SK-N-SH (cell line): Measurements from ENCODE around the gene PSTPIP1. TPM values are rescaled to one million over a fixed set of nuclear protein-coding genes. Genes with fewer than 3 reads are reported as not detected.

Experiments used
- CTCF ChIA-PET: fragments of 300-600, 350-600 bp; formaldehyde crosslinking; extraction: SDS; loops from one replicate; lab custom pipeline; 2021; lab: Yijun Ruan, JAX
- POLR2A ChIA-PET: fragments of 350-600 bp; sonication (Branson Sonifier 250); formaldehyde crosslinking; extraction: SDS; loops from one replicate; lab custom pipeline; 2020; ENCODE audit warnings: antibody characterized with exemption, inconsistent platforms; lab: Yijun Ruan, JAX
- DNase-seq: peaks from one replicate; pipeline ENCODE4 v3.0.0; 2012
- H2AFZ ChIP-seq: fragments of 200-600 bp; sonication (generic); 2 replicates; pipeline ENCODE4 v1.8.1; 2016; ENCODE audit warnings: antibody characterized with exemption, mild to moderate bottlenecking, low read depth
- H3F3A ChIP-seq: fragments of 200-600 bp; sonication (generic); replicated peaks from 2 replicates; pipeline ENCODE3; 2016; ENCODE audit warnings: antibody characterized with exemption, mild to moderate bottlenecking; ENCODE audit not compliant: insufficient read depth
- H3K27ac ChIP-seq, 2 experiments: fragments of 200-500 bp in 1 of 2; fragments of 200-600 bp in 1 of 2; sonication (Bioruptor generic) in 1 of 2; sonication (generic), shearing (Covaris generic) in 1 of 2; 2 replicates each; pipeline versions ENCODE4 v1.5.1 to v1.6.1; 2014 to 2016; ENCODE audit warnings: low read depth in 2 of 2, inconsistent platforms in 1 of 2, low read length in 1 of 2, mild to moderate bottlenecking in 1 of 2, mixed read lengths in 1 of 2
- H3K27me3 ChIP-seq: fragments of 200-600 bp; sonication (generic), shearing (Covaris generic); 2 replicates; pipeline ENCODE4 v1.6.1; 2016; ENCODE audit warnings: mixed run types; ENCODE audit not compliant: insufficient read depth
- H3K36me3 ChIP-seq, 2 experiments: fragments of 200-500 bp in 1 of 2; fragments of 200-600 bp in 1 of 2; sonication (Bioruptor generic) in 1 of 2; sonication (generic) in 1 of 2; replicated peaks in 1 of 2; 2 replicates each; pipeline versions ENCODE3 to v1.5.1; 2014 to 2016; ENCODE audit warnings: low read length in 1 of 2, mild to moderate bottlenecking in 1 of 2; ENCODE audit not compliant: insufficient read depth in 2 of 2, control insufficient read depth in 1 of 2
- H3K4me1 ChIP-seq, 2 experiments: fragments of 200-500 bp in 1 of 2; fragments of 200-600 bp in 1 of 2; sonication (Bioruptor generic) in 1 of 2; sonication (generic), shearing (Covaris generic) in 1 of 2; 2 replicates each; pipeline versions ENCODE4 v1.5.1 to v1.6.1; 2014 to 2016; ENCODE audit warnings: low read depth in 1 of 2, low read length in 1 of 2, mixed run types in 1 of 2; ENCODE audit not compliant: insufficient read depth in 2 of 2, control insufficient read depth in 1 of 2
- H3K4me2 ChIP-seq: fragments of 200-600 bp; sonication (generic), shearing (Covaris generic); 2 replicates; pipeline ENCODE4 v1.6.1; 2017; ENCODE audit warnings: mixed run types
- H3K4me3 ChIP-seq, 2 experiments: fragments of 200-500 bp in 1 of 2; fragments of 200-600 bp in 1 of 2; sonication (Bioruptor generic) in 1 of 2; sonication (generic), shearing (Covaris generic) in 1 of 2; 2 replicates each; pipeline versions ENCODE4 v1.5.1 to v1.8.1; 2014 to 2016; ENCODE audit warnings: low read depth in 2 of 2, inconsistent platforms in 1 of 2, low read length in 1 of 2, mild to moderate bottlenecking in 1 of 2, mixed read lengths in 1 of 2, moderate library complexity in 1 of 2
- H3K79me2 ChIP-seq: fragments of 200-600 bp; sonication (generic); 2 replicates; pipeline ENCODE4 v1.8.1; 2017; ENCODE audit warnings: mild to moderate bottlenecking; ENCODE audit not compliant: insufficient read depth
- H3K9ac ChIP-seq: fragments of 200-600 bp; sonication (generic); 2 replicates; pipeline ENCODE4 v1.6.1; 2017; ENCODE audit warnings: mixed run types
- H3K9me2 ChIP-seq: fragments of 200-600 bp; sonication (generic); 2 replicates; pipeline ENCODE4 v1.6.1; 2017; ENCODE audit warnings: mixed run types
- H3K9me3 ChIP-seq: fragments of 200-600 bp; sonication (generic); 2 replicates; pipeline ENCODE4 v1.6.1; 2017; ENCODE audit warnings: mixed run types, mild to moderate bottlenecking, moderate library complexity
- H4K20me1 ChIP-seq: fragments of 200-600 bp; sonication (generic); 2 replicates; pipeline ENCODE4 v1.6.1; 2017; ENCODE audit warnings: mild to moderate bottlenecking, mixed run types; ENCODE audit not compliant: insufficient read depth
- CHD2 ChIP-seq: fragments of 150-350 bp; IDR thresholded peaks from 2 replicates; pipeline ENCODE4 v1.6.1; 2018; ENCODE audit warnings: low read length; ENCODE audit not compliant: partially characterized antibody
- ELF1 ChIP-seq: IDR thresholded peaks from 2 replicates; pipeline ENCODE4 v1.4.0; 2012
- FOSL2 ChIP-seq: IDR thresholded peaks from 2 replicates; pipeline ENCODE4 v1.4.0; 2012; ENCODE audit warnings: low read depth, mild to moderate bottlenecking, moderate library complexity, borderline replicate concordance
- FOXJ3 ChIP-seq: sonication (generic); formaldehyde crosslinking; IDR thresholded peaks from 2 replicates; pipeline ENCODE4 v1.5.1; 2020; ENCODE audit warnings: mild to moderate bottlenecking, missing genetic modification reagents
- GABPA ChIP-seq: IDR thresholded peaks from 2 replicates; pipeline ENCODE4 v1.4.0; 2012; ENCODE audit warnings: low read depth, mild to moderate bottlenecking
- GATA2 ChIP-seq: sonication (generic); formaldehyde crosslinking; IDR thresholded peaks from 2 replicates; pipeline ENCODE4 v1.5.0; 2020; ENCODE audit warnings: mild to moderate bottlenecking, missing genetic modification reagents
- MEF2A ChIP-seq: IDR thresholded peaks from 2 replicates; pipeline ENCODE4 v1.4.0; 2012; ENCODE audit warnings: low read depth, borderline replicate concordance
- MXI1 ChIP-seq: IDR thresholded peaks from 2 replicates; pipeline ENCODE4 v1.6.1; 2012; ENCODE audit warnings: mild to moderate bottlenecking, low read depth, low read length, improper control_type of control experiment
- POLR2AphosphoS5 ChIP-seq: IDR thresholded peaks from 2 replicates; pipeline ENCODE4 v1.6.1; 2012; ENCODE audit warnings: low read depth, low read length
- RAD21 ChIP-seq: IDR thresholded peaks from 2 replicates; pipeline ENCODE4 v1.6.1; 2012; ENCODE audit warnings: mild to moderate bottlenecking, low read length
- SIN3A ChIP-seq: IDR thresholded peaks from 2 replicates; pipeline ENCODE4 v1.6.1; 2012; ENCODE audit warnings: low read depth, mild to moderate bottlenecking, low read length, moderate library complexity, borderline replicate concordance
- SMC3 ChIP-seq: IDR thresholded peaks from 2 replicates; pipeline ENCODE4 v1.6.1; 2012; ENCODE audit warnings: low read depth, low read length, improper control_type of control experiment
- TCF12 ChIP-seq: IDR thresholded peaks from 2 replicates; pipeline ENCODE4 v1.4.0; 2012
- USF1 ChIP-seq: IDR thresholded peaks from 2 replicates; pipeline ENCODE4 v1.4.0; 2012; ENCODE audit warnings: low read depth, borderline replicate concordance
- USF2 ChIP-seq: fragments of 150-350 bp; IDR thresholded peaks from 2 replicates; pipeline ENCODE4 v1.6.1; 2017; ENCODE audit warnings: antibody characterized with exemption, low read length, low read depth, borderline replicate concordance
- ZBTB33 ChIP-seq: IDR thresholded peaks from 2 replicates; pipeline ENCODE4 v1.4.0; 2012; ENCODE audit warnings: low read depth, borderline replicate concordance
- WGBS: methylation state at CpG from one replicate; pipeline ENCODE4 v1.1.6; 2017; ENCODE audit warnings: low lambda C conversion rate; 5-methylcytosine and 5-hydroxymethylcytosine counted together
- polyA plus RNA-seq, 3 experiments: library from polyadenylated mRNA; depleted of rRNA; stranded (reverse); fragments of >200 nt; gene quantifications; 2 replicates each; pipeline ENCODE4 v1.2.3, GENCODE V29; 2012

PSTPIP1 gene
- polyA plus RNA-seq, 1 of the 3 experiments (the other 2 are of a cell fraction): 0.69 TPM

- TF ChIP-seq ZBTB33 (no peak), USF1 (no peak), USF2 (no peak), SIN3A (no peak), MEF2A (no peak), MXI1 (no peak), GABPA (no peak), SMC3 (no peak), CHD2 (no peak), TCF12 (no peak), FOSL2 (no peak)
Observed at GRCh38 chr15:77029166-77030047, 34.5 kb downstream of the PSTPIP1 start (continued).

GRCh38 chr15:77030048-77030927 is 35.4 kb downstream of the PSTPIP1 start:
- Histone ChIP-seq H3K79me2 (no peaks in the 10 kb centered on the region), H3K9me2 (no peaks in the 10 kb centered on the region), H3K36me3 (no peaks in the 10 kb centered on the region), H3F3A (no peaks in the 10 kb centered on the region), H3K4me2 (no peak overlapping the region), H3K4me3 (no peak overlapping the region), H4K20me1 (no peaks in the 10 kb centered on the region), H3K27ac (no peak overlapping the region), H3K4me1 (no peaks in the 10 kb centered on the region; a peak in 1 of 4 replicates), H3K9me3 (no peaks in the 10 kb centered on the region), H3K27me3 (no peaks in the 10 kb centered on the region), H2AFZ (no peak overlapping the region), H3K9ac (no peak overlapping the region)
- ChIA-PET CTCF (interaction anchor here (2.4 kb wide), 1 partner anchor 513 kb away, joined by 6 read pairs; no protein-coding TSS in a partner anchor), POLR2A (no interaction called here)
- TF ChIP-seq GATA2 (CRISPR knock-in tag) (no peak), RAD21 (no peak), ELF1 (no peak), SIN3A (no peak), FOXJ3 (CRISPR knock-in tag) (no peak), USF1 (no peak), POLR2AphosphoS5 (no peak)
- 86% methylated on average over 12 of the region's 22 CpGs for WGBS
- peak; percentile 47 for DNase-seq
